ENCODE results near the gene PRKCE. TPM values are rescaled to one million over a fixed set of nuclear protein-coding genes. Genes with fewer than 3 reads are reported as not detected.

PRKCE gene
- total and polyA plus RNA-seq, 4 donors = 2.5 to 38.6 (median 5.8) TPM

GRCh38 chr2:45818591-45818990 is 167.1 kb downstream of the PRKCE start:
- TF ChIP-seq NR2F2 (IDR thresholded peaks at IDR 0.05) (no peak), HNF4A (conservative IDR thresholded peaks at IDR 0.05) (no peak), ATF3 (IDR thresholded peaks at IDR 0.05) (no peak), ZBTB33 (IDR thresholded peaks at IDR 0.05) (no peak), MAX (IDR thresholded peaks at IDR 0.05) (no peak), EGR1 (IDR thresholded peaks at IDR 0.05; ENCODE audit: low read depth in 2 of 2) (no peak)
- Histone ChIP-seq H3K9ac (ENCODE audit: low read depth in 1 of 2, low read length in 2 of 2) (no peak overlapping the region), H3K9me3 (ENCODE audit: control insufficient read depth in 4 of 4, low read length in 3 of 4) (no peaks in the 10 kb centered on the region), H3K4me3 (ENCODE audit: low read depth in 1 of 3, low read length in 3 of 3) (no peak overlapping the region), H3K4me1 (ENCODE audit: control insufficient read depth in 4 of 4, insufficient read depth in 4 of 4, low read length in 3 of 4) (peaks cover 25 to 33% (median 28%) of the 10 kb centered on the region in 4 donors), H3K27me3 (ENCODE audit: control insufficient read depth in 4 of 4, insufficient read depth in 4 of 4, low read length in 3 of 4) (no peaks in the 10 kb centered on the region), H3K27ac (ENCODE audit: low read depth in 1 of 2, low read length in 2 of 2) (no peak overlapping the region), H3K36me3 (ENCODE audit: control insufficient read depth in 4 of 4, insufficient read depth in 3 of 4, low read depth in 1 of 4, low read length in 3 of 4) (no peaks in the 10 kb centered on the region)
- DNase-seq (ENCODE audit: low spot score) = no peak
- 85% methylated on average over 5 of the region's 5 CpGs for WGBS

- 96% methylated on average over 7 of the region's 7 CpGs for WGBS
Measured at GRCh38 chr2:45820048-45820447, 168.6 kb downstream of the PRKCE start.

More at GRCh38 chr2:45820048-45820447, 168.6 kb downstream of the PRKCE start:
- TF ChIP-seq HNF4A (conservative IDR thresholded peaks at IDR 0.05) (no peak), YY1 (IDR thresholded peaks at IDR 0.05) (no peak), EGR1 (IDR thresholded peaks at IDR 0.05; ENCODE audit: low read depth in 2 of 2) (no peak), REST (IDR thresholded peaks at IDR 0.05) (no peak), ATF3 (IDR thresholded peaks at IDR 0.05) (no peak), ZBTB33 (IDR thresholded peaks at IDR 0.05) (no peak)
- DNase-seq (ENCODE audit: low spot score) = no peak
- H3K4me3 ChIP-seq (ENCODE audit: low read depth in 1 of 3, low read length in 3 of 3) = no peak overlapping the region
- H3K9ac ChIP-seq (ENCODE audit: low read depth in 1 of 2, low read length in 2 of 2) = no peak overlapping the region
- H3K27ac ChIP-seq (ENCODE audit: low read depth in 1 of 2, low read length in 2 of 2) = no peak overlapping the region
- no peaks in the 10 kb centered on the region for H3K27me3 ChIP-seq (ENCODE audit: control insufficient read depth in 4 of 4, insufficient read depth in 4 of 4, low read length in 3 of 4)
- no peaks in the 10 kb centered on the region for H3K36me3 ChIP-seq (ENCODE audit: control insufficient read depth in 4 of 4, insufficient read depth in 3 of 4, low read depth in 1 of 4, low read length in 3 of 4)
- peaks cover 28 to 41% (median 33%) of the 10 kb centered on the region in 4 donors for H3K4me1 ChIP-seq (ENCODE audit: control insufficient read depth in 4 of 4, insufficient read depth in 4 of 4, low read length in 3 of 4)
- no peaks in the 10 kb centered on the region for H3K9me3 ChIP-seq (ENCODE audit: control insufficient read depth in 4 of 4, low read length in 3 of 4)

Measured in liver (tissue), 9 donors.